H9 (cell line): Measurements from ENCODE around the gene KCNH1. TPM values are rescaled to one million over a fixed set of nuclear protein-coding genes. Genes with fewer than 3 reads are reported as not detected.

ENCODE experiments used
- DNase-seq: peaks from one replicate; pipeline ENCODE4 v3.0.0-alpha.2; 2017
- H2AFZ ChIP-seq: one replicate; pipeline ENCODE4 v1.6.1; 2013; ENCODE audit warnings: mild to moderate bottlenecking, low read length, control low read depth, moderate library complexity
- H2AK5ac ChIP-seq: 2 replicates; pipeline ENCODE4 v1.6.1; 2013; ENCODE audit warnings: low read length, control low read depth, mixed read lengths; ENCODE audit not compliant: insufficient read length
- H2BK120ac ChIP-seq: one replicate; pipeline ENCODE4 v1.6.1; 2013; ENCODE audit warnings: low read depth, mild to moderate bottlenecking, low read length, control low read depth, inconsistent platforms; ENCODE audit not compliant: poor library complexity, severe bottlenecking
- H2BK12ac ChIP-seq: 2 replicates; pipeline ENCODE4 v1.6.1; 2013; ENCODE audit warnings: low read length, control low read depth, mixed read lengths, low read depth; ENCODE audit not compliant: insufficient read length
- H2BK15ac ChIP-seq: 2 replicates; pipeline ENCODE4 v1.6.1; 2013; ENCODE audit warnings: low read depth, low read length, control low read depth
- H2BK20ac ChIP-seq: one replicate; pipeline ENCODE4 v1.6.1; 2013; ENCODE audit warnings: low read depth, mild to moderate bottlenecking, low read length, control low read depth, inconsistent platforms; ENCODE audit not compliant: poor library complexity, severe bottlenecking
- H2BK5ac ChIP-seq: 2 replicates; pipeline ENCODE4 v1.6.1; 2013; ENCODE audit warnings: low read length, control low read depth, mixed read lengths; ENCODE audit not compliant: insufficient read length
- H3K14ac ChIP-seq: 2 replicates; pipeline ENCODE4 v1.6.1; 2013; ENCODE audit warnings: low read length, control low read depth; ENCODE audit not compliant: insufficient read depth
- H3K18ac ChIP-seq: 2 replicates; pipeline ENCODE4 v1.6.1; 2013; ENCODE audit warnings: low read depth, mild to moderate bottlenecking, mixed read lengths, low read length, control low read depth; ENCODE audit not compliant: insufficient read length
- H3K23ac ChIP-seq: 2 replicates; pipeline ENCODE4 v1.6.1; 2013; ENCODE audit warnings: low read length, control low read depth, mixed read lengths, low read depth; ENCODE audit not compliant: insufficient read length
- H3K23me2 ChIP-seq: 2 replicates; pipeline ENCODE4 v1.6.1; 2013; ENCODE audit warnings: low read depth, mild to moderate bottlenecking, mixed read lengths, low read length, control low read depth; ENCODE audit not compliant: insufficient read length, poor library complexity, severe bottlenecking
- H3K27ac ChIP-seq: 2 replicates; pipeline ENCODE4 v1.5.1; 2013; ENCODE audit warnings: low read length, control low read depth, mixed read lengths, low read depth; ENCODE audit not compliant: insufficient read length
- H3K27me3 ChIP-seq: 2 replicates; pipeline ENCODE4 v1.6.1; 2013; ENCODE audit warnings: low read length, control low read depth, inconsistent platforms; ENCODE audit not compliant: insufficient read depth
- H3K4ac ChIP-seq: 2 replicates; pipeline ENCODE4 v1.6.1; 2013; ENCODE audit warnings: low read depth, mild to moderate bottlenecking, control low read depth, inconsistent platforms, low read length, moderate library complexity
- H3K4me1 ChIP-seq: 2 replicates; pipeline ENCODE4 v1.6.1; 2013; ENCODE audit warnings: low read length, control low read depth, inconsistent platforms; ENCODE audit not compliant: insufficient read depth
- H3K4me2 ChIP-seq: 2 replicates; pipeline ENCODE4 v1.6.1; 2013; ENCODE audit warnings: low read length, control low read depth, mixed read lengths; ENCODE audit not compliant: insufficient read length, insufficient read depth
- H3K56ac ChIP-seq: 2 replicates; pipeline ENCODE4 v1.6.1; 2013; ENCODE audit warnings: low read depth, mild to moderate bottlenecking, mixed read lengths, low read length, control low read depth; ENCODE audit not compliant: insufficient read length
- H3K79me1 ChIP-seq: 2 replicates; pipeline ENCODE4 v1.6.1; 2013; ENCODE audit warnings: low read depth, mild to moderate bottlenecking, moderate library complexity, low read length, control low read depth, inconsistent platforms; ENCODE audit not compliant: insufficient read depth, poor library complexity, severe bottlenecking
- H3K79me2 ChIP-seq: 2 replicates; pipeline ENCODE4 v1.6.1; 2013; ENCODE audit warnings: low read length, control low read depth, inconsistent platforms; ENCODE audit not compliant: insufficient read depth
- H3K9ac ChIP-seq: 2 replicates; pipeline ENCODE4 v1.6.1; 2013; ENCODE audit warnings: low read length, control low read depth, mixed read lengths; ENCODE audit not compliant: insufficient read length; ENCODE audit errors: extremely low read depth
- H3K9me3 ChIP-seq: one replicate; pipeline ENCODE4 v1.6.1; 2013; ENCODE audit warnings: low read depth, low read length, inconsistent platforms; ENCODE audit not compliant: control insufficient read depth
- H3T11ph ChIP-seq: one replicate; pipeline ENCODE4 v1.6.1; 2013; ENCODE audit warnings: mild to moderate bottlenecking, low read length, control low read depth, inconsistent platforms
- H4K20me1 ChIP-seq: one replicate; pipeline ENCODE4 v1.6.1; 2013; ENCODE audit not compliant: control insufficient read depth, insufficient read length, insufficient read depth
- H4K5ac ChIP-seq: 2 replicates; pipeline ENCODE4 v1.6.1; 2013; ENCODE audit warnings: low read depth, mild to moderate bottlenecking, mixed read lengths, low read length, control low read depth; ENCODE audit not compliant: insufficient read length
- H4K8ac ChIP-seq: replicated peaks from 2 replicates; pipeline ENCODE4 v1.6.1; 2013; ENCODE audit warnings: low read length, control low read depth, mixed read lengths, low read depth; ENCODE audit not compliant: insufficient read length
- H4K91ac ChIP-seq: 2 replicates; pipeline ENCODE4 v1.6.1; 2013; ENCODE audit warnings: low read depth, mild to moderate bottlenecking, moderate library complexity, mixed read lengths, low read length, control low read depth; ENCODE audit not compliant: insufficient read length
- H3K27ac Mint-ChIP-seq, 3 experiments: 2 replicates in 2 of 3; 3 replicates in 1 of 3; pipeline ENCODE4 v1.8.0; 2020 to 2021; ENCODE audit warnings: mixed read lengths in 3 of 3, mild to moderate bottlenecking in 1 of 3, moderate library complexity in 1 of 3
- H3K27me3 Mint-ChIP-seq: 2 replicates; pipeline ENCODE4 v1.8.0; 2021; ENCODE audit warnings: low read depth, mild to moderate bottlenecking, moderate library complexity, mixed read lengths
- H3K36me3 Mint-ChIP-seq, 3 experiments: 2 replicates in 2 of 3; 3 replicates in 1 of 3; pipeline ENCODE4 v1.8.0; 2020 to 2021; ENCODE audit warnings: low read depth in 3 of 3, mixed read lengths in 3 of 3; ENCODE audit not compliant: insufficient read depth in 1 of 3
- H3K4me1 Mint-ChIP-seq, 2 experiments: 2 replicates each; pipeline ENCODE4 v1.8.0; 2020; ENCODE audit warnings: mixed read lengths in 2 of 2
- H3K4me3 Mint-ChIP-seq, 2 experiments: 2 replicates in 1 of 2; 3 replicates in 1 of 2; pipeline ENCODE4 v1.8.0; 2020 to 2021; ENCODE audit warnings: mild to moderate bottlenecking in 2 of 2, mixed read lengths in 2 of 2, moderate library complexity in 1 of 2
- H3K9me3 Mint-ChIP-seq, 2 experiments: 2 replicates in 1 of 2; 3 replicates in 1 of 2; pipeline ENCODE4 v1.8.0; 2020; ENCODE audit warnings: mild to moderate bottlenecking in 2 of 2, mixed read lengths in 2 of 2, moderate library complexity in 1 of 2
- WGBS: extraction: QIAGEN DNeasy Blood & Tissue Kit; methylation state at CpG from one replicate; pipeline ENCODE4 v1.1.7; 2013; ENCODE audit warnings: missing lambda C conversion rate, low lambda C conversion rate, mixed read lengths; ENCODE audit not compliant: insufficient read length; ENCODE audit errors: extremely low coverage; 5-methylcytosine and 5-hydroxymethylcytosine counted together
- total RNA-seq: library from RNA; stranded (reverse); gene quantifications from 2 replicates; pipeline ENCODE4 v1.2.1, GENCODE V29; 2021
- TF ChIP-seq, protein P1 (sequence below): fragments of 200-600 bp; sonication (generic); conservative IDR thresholded peaks from 3 replicates; pipeline ENCODE4 v1.8.0; 2021; ENCODE audit warnings: antibody characterized with exemption, mild to moderate bottlenecking

Gene KCNH1
- total RNA-seq, 1 experiment from 2014 or later = 0.11 TPM

DNA sequence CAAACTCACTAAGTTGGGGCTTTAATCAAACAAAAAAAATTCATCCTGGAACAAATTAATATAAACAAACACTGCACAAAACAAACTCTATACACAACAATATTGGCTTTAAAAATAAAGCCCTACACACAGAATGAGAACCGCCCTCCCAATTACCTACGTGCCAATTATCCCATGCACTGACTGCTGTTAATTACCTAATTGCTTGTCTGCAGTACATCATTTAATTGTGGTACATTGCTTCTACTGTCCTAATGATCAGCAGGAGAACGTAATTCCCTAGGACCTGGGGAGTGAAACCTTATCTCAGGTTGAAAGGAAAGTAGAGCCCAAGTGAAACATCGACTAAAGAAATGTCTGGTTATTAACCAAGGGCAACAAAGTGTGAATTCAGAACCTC, 364.5 kb downstream of the KCNH1 start:
- H2BK120ac ChIP-seq = no peak overlapping the region
- H2BK20ac ChIP-seq = no peak overlapping the region
- H2AFZ ChIP-seq = no peak overlapping the region
- H3K4me1 ChIP-seq = peaks cover 3% of the 10 kb centered on the region; the same call in 1 of the 2 replicates
- no peak for DNase-seq
- H3K4ac ChIP-seq = no peak overlapping the region
- H3K18ac ChIP-seq = no peak overlapping the region
- no peak overlapping the region for H2BK15ac ChIP-seq
- H3K56ac ChIP-seq = no peak overlapping the region
- H3K23me2 ChIP-seq = no peaks in the 10 kb centered on the region
- no peak overlapping the region for H3T11ph ChIP-seq
- H2BK12ac ChIP-seq = no peak overlapping the region
- H4K91ac ChIP-seq = no peak overlapping the region
- no peaks in the 10 kb centered on the region for H3K9me3 ChIP-seq
- Mint-ChIP-seq H3K27me3 (no peaks in the 10 kb centered on the region; the same call in 1 of the 2 replicates), H3K4me3 (no peak overlapping the region), H3K27ac (no peak overlapping the region), H3K36me3 (no peaks in the 10 kb centered on the region), H3K9me3 (no peaks in the 10 kb centered on the region), H3K4me1 (peaks cover 10 to 15% of the 10 kb centered on the region in 2 experiments)
- H4K20me1 ChIP-seq = no peaks in the 10 kb centered on the region
- no peak overlapping the region for H3K23ac ChIP-seq
- H4K8ac ChIP-seq = no peak overlapping the region
- no peak overlapping the region for H2AK5ac ChIP-seq
- WGBS = no CpG with 5 or more reads among the region's 4 CpGs
- TF ChIP-seq, protein P1, sequence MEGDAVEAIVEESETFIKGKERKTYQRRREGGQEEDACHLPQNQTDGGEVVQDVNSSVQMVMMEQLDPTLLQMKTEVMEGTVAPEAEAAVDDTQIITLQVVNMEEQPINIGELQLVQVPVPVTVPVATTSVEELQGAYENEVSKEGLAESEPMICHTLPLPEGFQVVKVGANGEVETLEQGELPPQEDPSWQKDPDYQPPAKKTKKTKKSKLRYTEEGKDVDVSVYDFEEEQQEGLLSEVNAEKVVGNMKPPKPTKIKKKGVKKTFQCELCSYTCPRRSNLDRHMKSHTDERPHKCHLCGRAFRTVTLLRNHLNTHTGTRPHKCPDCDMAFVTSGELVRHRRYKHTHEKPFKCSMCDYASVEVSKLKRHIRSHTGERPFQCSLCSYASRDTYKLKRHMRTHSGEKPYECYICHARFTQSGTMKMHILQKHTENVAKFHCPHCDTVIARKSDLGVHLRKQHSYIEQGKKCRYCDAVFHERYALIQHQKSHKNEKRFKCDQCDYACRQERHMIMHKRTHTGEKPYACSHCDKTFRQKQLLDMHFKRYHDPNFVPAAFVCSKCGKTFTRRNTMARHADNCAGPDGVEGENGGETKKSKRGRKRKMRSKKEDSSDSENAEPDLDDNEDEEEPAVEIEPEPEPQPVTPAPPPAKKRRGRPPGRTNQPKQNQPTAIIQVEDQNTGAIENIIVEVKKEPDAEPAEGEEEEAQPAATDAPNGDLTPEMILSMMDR = no peak
- H4K5ac ChIP-seq = no peak overlapping the region
- H2BK5ac ChIP-seq = no peak overlapping the region
- H3K14ac ChIP-seq = no peak overlapping the region
- no peak overlapping the region for H3K27ac ChIP-seq
- no peak overlapping the region for H3K4me2 ChIP-seq
- no peaks in the 10 kb centered on the region for H3K27me3 ChIP-seq
- no peaks in the 10 kb centered on the region for H3K79me2 ChIP-seq
- H3K9ac ChIP-seq = no peak overlapping the region
- H3K79me1 ChIP-seq = no peaks in the 10 kb centered on the region
